PC-9 (cell line): ENCODE data around the gene KIF6. TPM values are rescaled to one million over a fixed set of nuclear protein-coding genes. Genes with fewer than 3 reads are reported as not detected.

Source experiments
- BruUV-seq: library from RNA; stranded (reverse); fragments of 400-500 nt; replicated peaks from 2 replicates; lab custom pipeline; 2021; lab: Mats Ljungman, UMichigan
- CTCF ChIA-PET: fragments of 300-600 bp; sonication (Branson Sonifier 250); formaldehyde crosslinking; loops from one replicate; lab custom pipeline; 2022; ENCODE audit warnings: antibody characterized with exemption; lab: Charles Lee
- POLR2A ChIA-PET: fragments of 300-600 bp; sonication (Branson Sonifier 250); formaldehyde crosslinking; loops from one replicate; lab custom pipeline; 2022; ENCODE audit warnings: antibody characterized with exemption; ENCODE audit not compliant: unreplicated experiment; lab: Charles Lee
- DNase-seq, 2 experiments: peaks; one replicate each; pipeline versions ENCODE4 v3.0.0 to v3.0.0-alpha.2; 2015 to 2022; ENCODE audit warnings: mixed read lengths in 1 of 2
- H2AFZ ChIP-seq: fragments of 200-600 bp; sonication (generic); 2 replicates; pipeline ENCODE4 v1.8.1; 2017; ENCODE audit warnings: antibody characterized with exemption
- H3F3A ChIP-seq: fragments of 200-600 bp; sonication (generic); 2 replicates; pipeline ENCODE4 v1.8.1; 2017; ENCODE audit warnings: antibody characterized with exemption, mild to moderate bottlenecking, low read depth; ENCODE audit not compliant: insufficient read depth
- H3K27ac ChIP-seq: fragments of 200-600 bp; sonication (generic); 2 replicates; pipeline ENCODE4 v1.6.1; 2016; ENCODE audit warnings: mixed run types
- H3K27me3 ChIP-seq: fragments of 200-600 bp; sonication (generic); 2 replicates; pipeline ENCODE4 v1.6.1; 2016; ENCODE audit warnings: low read depth, mixed run types; ENCODE audit not compliant: insufficient read depth
- H3K36me3 ChIP-seq: fragments of 200-600 bp; sonication (generic); 2 replicates; pipeline ENCODE4 v1.6.1; 2016; ENCODE audit warnings: low read depth, mixed run types
- H3K4me1 ChIP-seq: fragments of 200-600 bp; sonication (generic); replicated peaks from 2 replicates; pipeline ENCODE4 v1.6.1; 2016; ENCODE audit warnings: mixed run types; ENCODE audit not compliant: insufficient read depth
- H3K4me2 ChIP-seq: fragments of 200-600 bp; sonication (generic); 2 replicates; pipeline ENCODE4 v1.6.1; 2017; ENCODE audit warnings: mixed run types
- H3K4me3 ChIP-seq: fragments of 200-600 bp; sonication (generic); 2 replicates; pipeline ENCODE4 v1.6.1; 2016; ENCODE audit warnings: mixed run types
- H3K79me2 ChIP-seq: fragments of 200-600 bp; sonication (generic); 2 replicates; pipeline ENCODE4 v1.6.1; 2017; ENCODE audit warnings: low read depth, mixed run types
- H3K9me2 ChIP-seq: fragments of 200-600 bp; sonication (generic); 2 replicates; pipeline ENCODE4 v1.8.1; 2017; ENCODE audit warnings: mild to moderate bottlenecking; ENCODE audit not compliant: insufficient read depth
- H3K9me3 ChIP-seq: fragments of 200-600 bp; sonication (generic); 2 replicates; pipeline ENCODE4 v1.8.1; 2016; ENCODE audit warnings: low read depth; ENCODE audit not compliant: insufficient read depth
- H4K20me1 ChIP-seq: fragments of 200-600 bp; sonication (generic); 2 replicates; pipeline ENCODE4 v1.8.1; 2017; ENCODE audit not compliant: insufficient read depth
- CTCF ChIP-seq: fragments of 200-600 bp; sonication (generic); conservative IDR thresholded peaks from 2 replicates; pipeline ENCODE4 v1.6.1; 2017; ENCODE audit warnings: mixed run types, antibody characterized with exemption, mild to moderate bottlenecking, moderate library complexity
- EZH2 ChIP-seq: fragments of 200-600 bp; sonication (generic); IDR thresholded peaks from 2 replicates; pipeline ENCODE4 v1.8.0; 2017; ENCODE audit warnings: antibody characterized with exemption, low read depth
- intact Hi-C: fragments of 100-400 bp; cut with micrococcal nuclease; formaldehyde crosslinking; loops from one replicate; pipeline ENCODE4 v1.10.0; 2022; ENCODE audit not compliant: unreplicated experiment
- total RNA-seq: library from RNA; stranded (reverse); gene quantifications from 2 replicates; pipeline ENCODE4 v1.2.3, GENCODE V29; 2021

The KIF6 gene
- total RNA-seq, 1 experiment from 2014 or later, result not detected

GRCh38 chr6:39362487-39362865, 362.7 kb downstream of the KIF6 start:
- no peaks in the 10 kb centered on the region for H3K9me3 ChIP-seq
- intact Hi-C loops, result no loop called here
- H3K9me2 ChIP-seq, result no peaks in the 10 kb centered on the region
- TF ChIP-seq CTCF (no peak), EZH2 (no peak)
- H2AFZ ChIP-seq, result no peak overlapping the region
- H3K4me1 ChIP-seq, result no peaks in the 10 kb centered on the region
- H3K36me3 ChIP-seq, result no peaks in the 10 kb centered on the region
- no peak overlapping the region for H3K4me3 ChIP-seq
- no TSS peak for BruUV-seq
- no peaks in the 10 kb centered on the region for H3K79me2 ChIP-seq
- no peak overlapping the region for H3K27ac ChIP-seq
- ChIA-PET POLR2A (no interaction called here), CTCF (no interaction called here)
- no peaks in the 10 kb centered on the region for H4K20me1 ChIP-seq
- H3K4me2 ChIP-seq, result no peak overlapping the region
- DNase-seq, result no peak
- H3F3A ChIP-seq, result no peaks in the 10 kb centered on the region
- H3K27me3 ChIP-seq, result peaks cover 56% of the 10 kb centered on the region

- POLR2A ChIA-PET, result no interaction called here
- no peaks in the 10 kb centered on the region for H3K9me3 ChIP-seq
- no peak overlapping the region for H3K4me3 ChIP-seq
- peaks cover 52% of the 10 kb centered on the region for H3K27me3 ChIP-seq
- TF ChIP-seq CTCF (peak; percentile 82), EZH2 (no peak)
- intact Hi-C loops, result no loop called here
- no peaks in the 10 kb centered on the region for H3K36me3 ChIP-seq
- H3F3A ChIP-seq, result no peaks in the 10 kb centered on the region
- no peak overlapping the region for H2AFZ ChIP-seq
- no TSS peak for BruUV-seq
- no peak overlapping the region for H3K27ac ChIP-seq
- H4K20me1 ChIP-seq, result no peaks in the 10 kb centered on the region
- CTCF ChIA-PET, result no interaction called here
- no peaks in the 10 kb centered on the region for H3K79me2 ChIP-seq
- no peaks in the 10 kb centered on the region for H3K9me2 ChIP-seq
- no peak overlapping the region for H3K4me2 ChIP-seq
- DNase-seq, result peak in 1 of 2 experiments; percentile 41
- no peaks in the 10 kb centered on the region for H3K4me1 ChIP-seq
Observed at GRCh38 chr6:39361657-39362486, 363.3 kb downstream of the KIF6 start.

GRCh38 chr6:39360378-39360777, 364.8 kb downstream of the KIF6 start:
- POLR2A ChIA-PET, result no interaction called here
- intact Hi-C loops, result no loop called here

More at GRCh38 chr6:39360378-39360777, 364.8 kb downstream of the KIF6 start:
- DNase-seq, result no peak
- Histone ChIP-seq H3K36me3 (no peaks in the 10 kb centered on the region), H3K27ac (no peak overlapping the region), H3K4me3 (no peak overlapping the region), H2AFZ (no peak overlapping the region), H3K4me1 (no peaks in the 10 kb centered on the region), H3K27me3 (peaks cover 50% of the 10 kb centered on the region), H3K79me2 (no peaks in the 10 kb centered on the region), H3K9me3 (no peaks in the 10 kb centered on the region), H3K4me2 (no peak overlapping the region), H3K9me2 (no peaks in the 10 kb centered on the region), H3F3A (no peaks in the 10 kb centered on the region), H4K20me1 (no peaks in the 10 kb centered on the region)
- CTCF ChIA-PET, result no interaction called here
- no TSS peak for BruUV-seq
- TF ChIP-seq CTCF, result no peak
- TF ChIP-seq EZH2, result no peak
